ENCODE measurements around the gene TRIM29. TPM values are rescaled to one million over a fixed set of nuclear protein-coding genes. Genes with fewer than 3 reads are reported as not detected.

Gene TRIM29
- total and polyA plus RNA-seq, 2 donors, result 19.4 to 92.0 TPM

GRCh38 chr11:120095516-120095915 lies 42.4 kb downstream of the TRIM29 start:
- Histone ChIP-seq H3K27ac (ENCODE audit: low read depth in 1 of 2, low read length in 1 of 2) (no peak overlapping the region), H3K27me3 (ENCODE audit: control insufficient read depth in 2 of 2, insufficient read depth in 1 of 2, low read length in 1 of 2) (peaks cover 0 to 12% of the 10 kb centered on the region in 2 donors), H3K4me3 (ENCODE audit: low read length in 2 of 2) (no peak overlapping the region), H3K4me1 (ENCODE audit: control insufficient read depth in 2 of 2, insufficient read depth in 2 of 2, low read length in 2 of 2) (no peaks in the 10 kb centered on the region), H3K9me3 (ENCODE audit: control insufficient read depth in 2 of 2, insufficient read depth in 1 of 2, low read length in 1 of 2) (no peaks in the 10 kb centered on the region), H3K36me3 (ENCODE audit: control insufficient read depth in 2 of 2, insufficient read depth in 2 of 2, low read length in 1 of 2) (no peaks in the 10 kb centered on the region)
- 90% methylated on average over 3 of the region's 3 CpGs for WGBS
- no peak for DNase-seq (ENCODE audit: low read depth in 6 of 9, low spot score in 9 of 9)

DNA sequence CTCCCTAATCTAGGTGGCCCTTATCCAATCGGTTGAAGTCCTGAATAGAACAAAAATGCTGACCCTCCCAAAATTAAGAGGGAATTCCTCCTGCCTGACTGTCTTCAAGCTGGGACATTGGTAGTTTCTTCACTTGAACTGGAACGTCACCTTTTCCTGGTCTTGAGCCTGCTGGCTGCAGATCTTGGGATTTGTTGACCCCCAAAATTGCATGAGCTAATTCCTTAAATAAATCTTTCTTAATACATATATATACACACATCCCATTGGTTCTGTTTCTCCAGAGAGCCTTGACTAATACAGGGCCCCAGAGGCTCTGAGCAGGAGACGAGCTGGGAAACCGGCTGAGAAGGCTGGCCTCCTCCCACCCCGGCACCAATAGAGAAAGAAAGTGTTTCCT lies 46.2 kb downstream of the TRIM29 start:
- Histone ChIP-seq H3K27me3 (ENCODE audit: control insufficient read depth in 2 of 2, insufficient read depth in 1 of 2, low read length in 1 of 2) (peaks cover 0 to 7% of the 10 kb centered on the region in 2 donors), H3K4me1 (ENCODE audit: control insufficient read depth in 2 of 2, insufficient read depth in 2 of 2, low read length in 2 of 2) (no peaks in the 10 kb centered on the region), H3K4me3 (ENCODE audit: low read length in 2 of 2) (no peak overlapping the region), H3K27ac (ENCODE audit: low read depth in 1 of 2, low read length in 1 of 2) (no peak overlapping the region), H3K9me3 (ENCODE audit: control insufficient read depth in 2 of 2, insufficient read depth in 1 of 2, low read length in 1 of 2) (no peaks in the 10 kb centered on the region), H3K36me3 (ENCODE audit: control insufficient read depth in 2 of 2, insufficient read depth in 2 of 2, low read length in 1 of 2) (no peaks in the 10 kb centered on the region)
- 78% methylated on average over 5 of the region's 5 CpGs for WGBS
- no peak for DNase-seq (ENCODE audit: low read depth in 6 of 9, low spot score in 9 of 9)

DNA sequence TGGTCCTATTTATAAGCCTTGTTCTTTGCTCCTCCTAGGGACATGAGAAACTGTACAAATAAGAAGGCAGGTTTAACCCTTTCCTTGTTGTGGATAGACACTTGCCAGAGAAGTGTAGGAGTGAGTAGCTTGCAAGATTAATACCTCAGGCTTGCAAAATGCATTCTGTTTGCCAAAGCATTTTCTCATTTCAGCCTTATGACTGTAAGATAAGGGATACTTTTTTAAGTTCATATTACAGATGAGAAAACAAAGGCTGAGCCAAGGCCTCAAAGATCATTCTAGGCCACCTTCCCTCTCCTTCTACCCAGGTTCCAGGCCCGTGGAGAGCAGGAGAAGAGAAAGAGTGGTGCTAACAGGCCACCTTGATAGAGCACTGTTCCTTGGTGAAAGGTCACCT lies 46.8 kb downstream of the TRIM29 start:
- DNase-seq (ENCODE audit: low read depth in 6 of 9, low spot score in 9 of 9), result no peak
- Histone ChIP-seq H3K9me3 (ENCODE audit: control insufficient read depth in 2 of 2, insufficient read depth in 1 of 2, low read length in 1 of 2) (no peaks in the 10 kb centered on the region), H3K27me3 (ENCODE audit: control insufficient read depth in 2 of 2, insufficient read depth in 1 of 2, low read length in 1 of 2) (peaks cover 0 to 3% of the 10 kb centered on the region in 2 donors), H3K36me3 (ENCODE audit: control insufficient read depth in 2 of 2, insufficient read depth in 2 of 2, low read length in 1 of 2) (no peaks in the 10 kb centered on the region), H3K27ac (ENCODE audit: low read depth in 1 of 2, low read length in 1 of 2) (no peak overlapping the region), H3K4me1 (ENCODE audit: control insufficient read depth in 2 of 2, insufficient read depth in 2 of 2, low read length in 2 of 2) (no peaks in the 10 kb centered on the region), H3K4me3 (ENCODE audit: low read length in 2 of 2) (no peak overlapping the region)
- WGBS, result 93% methylated on average over 1 of the region's 1 CpG

DNA sequence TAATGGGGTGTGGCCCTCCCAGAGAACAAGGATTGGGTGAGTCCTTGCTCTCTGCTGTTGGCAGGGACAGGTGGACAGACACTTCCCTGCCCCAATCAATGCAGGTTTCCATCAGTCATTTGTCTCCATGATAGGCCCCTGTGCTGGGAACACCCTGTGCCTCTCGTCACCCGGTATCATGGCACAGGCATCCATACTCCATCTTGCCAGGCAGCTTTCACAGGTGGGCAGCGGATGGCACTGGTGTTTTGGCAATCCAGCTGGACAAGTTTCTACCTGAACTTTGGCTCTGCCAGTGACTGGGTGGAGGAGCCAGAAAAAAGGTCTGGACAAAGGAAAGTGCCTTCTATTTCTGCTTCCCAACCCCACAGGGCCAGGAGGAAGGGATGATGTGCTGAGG lies 47.5 kb downstream of the TRIM29 start:
- DNase-seq (ENCODE audit: low read depth in 6 of 9, low spot score in 9 of 9), result no peak
- 94% methylated on average over 3 of the region's 3 CpGs for WGBS
- H3K4me3 ChIP-seq (ENCODE audit: low read length in 2 of 2), result no peak overlapping the region
- H3K9me3 ChIP-seq (ENCODE audit: control insufficient read depth in 2 of 2, insufficient read depth in 1 of 2, low read length in 1 of 2), result no peaks in the 10 kb centered on the region
- no peak overlapping the region for H3K27ac ChIP-seq (ENCODE audit: low read depth in 1 of 2, low read length in 1 of 2)
- H3K4me1 ChIP-seq (ENCODE audit: control insufficient read depth in 2 of 2, insufficient read depth in 2 of 2, low read length in 2 of 2), result no peaks in the 10 kb centered on the region
- H3K27me3 ChIP-seq (ENCODE audit: control insufficient read depth in 2 of 2, insufficient read depth in 1 of 2, low read length in 1 of 2), result no peaks in the 10 kb centered on the region
- no peaks in the 10 kb centered on the region for H3K36me3 ChIP-seq (ENCODE audit: control insufficient read depth in 2 of 2, insufficient read depth in 2 of 2, low read length in 1 of 2)

DNA sequence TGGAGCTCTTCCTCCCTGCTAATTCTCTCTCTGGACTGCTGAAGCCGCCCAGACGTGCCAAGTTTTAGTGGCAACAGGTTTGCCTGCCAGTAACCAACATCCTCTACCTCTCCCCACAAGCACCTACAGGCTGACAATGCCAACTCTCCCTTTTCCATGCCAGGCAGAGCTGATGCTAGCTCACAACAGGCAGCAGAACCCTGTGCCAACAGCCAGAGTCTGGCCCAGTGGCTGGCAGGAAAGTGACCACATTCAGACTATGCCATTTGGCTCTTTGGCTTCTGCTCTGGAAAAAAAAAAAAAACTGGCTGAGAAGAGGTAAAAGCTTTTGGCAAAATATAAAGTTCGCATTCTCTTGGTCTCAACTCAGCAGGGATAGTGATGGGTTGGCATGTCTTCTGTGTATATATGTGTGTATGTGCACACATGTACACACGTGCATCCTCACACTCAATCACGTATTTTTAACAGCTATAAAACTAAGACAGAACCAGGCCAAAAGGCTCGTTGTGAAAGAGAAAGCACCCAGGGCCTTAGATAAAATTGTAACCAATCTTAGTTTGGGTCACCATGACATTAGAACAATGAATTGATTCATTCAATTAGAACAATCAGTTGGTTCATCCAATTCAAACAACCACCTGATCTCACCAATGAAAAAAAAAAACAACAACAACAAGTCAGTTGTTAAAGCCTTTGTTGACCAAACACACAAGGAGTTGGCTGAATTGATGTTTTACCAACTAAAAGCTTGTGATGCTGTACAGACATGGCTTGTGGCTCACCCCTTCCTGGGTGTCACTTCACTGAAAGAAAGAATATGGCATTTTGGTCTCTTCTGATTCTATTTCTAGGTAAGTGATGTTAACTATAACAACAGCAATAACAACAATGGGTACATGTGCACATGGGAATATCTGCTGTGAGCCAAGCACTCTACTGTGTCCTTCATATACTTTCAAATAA lies 48.6 kb downstream of the TRIM29 start:
- Histone ChIP-seq H3K9me3 (ENCODE audit: control insufficient read depth in 2 of 2, insufficient read depth in 1 of 2, low read length in 1 of 2) (no peaks in the 10 kb centered on the region), H3K4me1 (ENCODE audit: control insufficient read depth in 2 of 2, insufficient read depth in 2 of 2, low read length in 2 of 2) (no peaks in the 10 kb centered on the region), H3K36me3 (ENCODE audit: control insufficient read depth in 2 of 2, insufficient read depth in 2 of 2, low read length in 1 of 2) (no peaks in the 10 kb centered on the region), H3K27me3 (ENCODE audit: control insufficient read depth in 2 of 2, insufficient read depth in 1 of 2, low read length in 1 of 2) (no peaks in the 10 kb centered on the region), H3K4me3 (ENCODE audit: low read length in 2 of 2) (no peak overlapping the region), H3K27ac (ENCODE audit: low read depth in 1 of 2, low read length in 1 of 2) (no peak overlapping the region)
- 92% methylated on average over 6 of the region's 6 CpGs for WGBS
- no peak for DNase-seq (ENCODE audit: low read depth in 6 of 9, low spot score in 9 of 9)

DNA sequence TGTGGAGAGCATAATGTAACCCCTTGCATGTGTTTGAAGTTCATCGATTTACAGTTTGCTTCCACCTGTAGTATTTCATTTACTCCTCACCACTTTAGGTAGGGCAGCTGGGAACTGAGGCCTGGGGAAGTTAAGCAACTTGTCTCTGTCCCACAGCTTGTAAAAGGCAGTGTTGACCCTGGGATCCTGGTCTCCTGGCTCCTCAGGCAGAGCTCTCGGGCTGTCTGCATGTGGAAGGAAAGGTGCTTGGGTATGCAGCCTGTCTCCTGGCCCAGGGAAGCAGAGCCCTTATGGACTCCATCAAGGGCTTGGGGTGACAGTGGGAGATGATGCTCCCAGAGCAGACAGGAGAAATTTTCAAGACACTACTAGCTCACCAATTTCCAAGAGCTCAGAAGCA lies 49.9 kb downstream of the TRIM29 start:
- DNase-seq (ENCODE audit: low read depth in 6 of 9, low spot score in 9 of 9), result no peak
- WGBS, result 94% methylated on average over 2 of the region's 2 CpGs
- H3K9me3 ChIP-seq (ENCODE audit: control insufficient read depth in 2 of 2, insufficient read depth in 1 of 2, low read length in 1 of 2), result peaks cover 2 to 5% of the 10 kb centered on the region in 2 donors
- no peaks in the 10 kb centered on the region for H3K4me1 ChIP-seq (ENCODE audit: control insufficient read depth in 2 of 2, insufficient read depth in 2 of 2, low read length in 2 of 2)
- H3K4me3 ChIP-seq (ENCODE audit: low read length in 2 of 2), result no peak overlapping the region
- H3K27me3 ChIP-seq (ENCODE audit: control insufficient read depth in 2 of 2, insufficient read depth in 1 of 2, low read length in 1 of 2), result no peaks in the 10 kb centered on the region
- no peak overlapping the region for H3K27ac ChIP-seq (ENCODE audit: low read depth in 1 of 2, low read length in 1 of 2)
- no peaks in the 10 kb centered on the region for H3K36me3 ChIP-seq (ENCODE audit: control insufficient read depth in 2 of 2, insufficient read depth in 2 of 2, low read length in 1 of 2)

- Histone ChIP-seq H3K4me3 (ENCODE audit: low read length in 2 of 2) (no peak overlapping the region), H3K4me1 (ENCODE audit: control insufficient read depth in 2 of 2, insufficient read depth in 2 of 2, low read length in 2 of 2) (no peaks in the 10 kb centered on the region), H3K27me3 (ENCODE audit: control insufficient read depth in 2 of 2, insufficient read depth in 1 of 2, low read length in 1 of 2) (no peaks in the 10 kb centered on the region), H3K9me3 (ENCODE audit: control insufficient read depth in 2 of 2, insufficient read depth in 1 of 2, low read length in 1 of 2) (peaks cover 2 to 10% of the 10 kb centered on the region in 2 donors), H3K36me3 (ENCODE audit: control insufficient read depth in 2 of 2, insufficient read depth in 2 of 2, low read length in 1 of 2) (no peaks in the 10 kb centered on the region), H3K27ac (ENCODE audit: low read depth in 1 of 2, low read length in 1 of 2) (no peak overlapping the region)
- DNase-seq (ENCODE audit: low read depth in 6 of 9, low spot score in 9 of 9), result no peak
- WGBS, result 80% methylated on average over 9 of the region's 9 CpGs
Measured at GRCh38 chr11:120086651-120087050, 51.3 kb downstream of the TRIM29 start.

DNA sequence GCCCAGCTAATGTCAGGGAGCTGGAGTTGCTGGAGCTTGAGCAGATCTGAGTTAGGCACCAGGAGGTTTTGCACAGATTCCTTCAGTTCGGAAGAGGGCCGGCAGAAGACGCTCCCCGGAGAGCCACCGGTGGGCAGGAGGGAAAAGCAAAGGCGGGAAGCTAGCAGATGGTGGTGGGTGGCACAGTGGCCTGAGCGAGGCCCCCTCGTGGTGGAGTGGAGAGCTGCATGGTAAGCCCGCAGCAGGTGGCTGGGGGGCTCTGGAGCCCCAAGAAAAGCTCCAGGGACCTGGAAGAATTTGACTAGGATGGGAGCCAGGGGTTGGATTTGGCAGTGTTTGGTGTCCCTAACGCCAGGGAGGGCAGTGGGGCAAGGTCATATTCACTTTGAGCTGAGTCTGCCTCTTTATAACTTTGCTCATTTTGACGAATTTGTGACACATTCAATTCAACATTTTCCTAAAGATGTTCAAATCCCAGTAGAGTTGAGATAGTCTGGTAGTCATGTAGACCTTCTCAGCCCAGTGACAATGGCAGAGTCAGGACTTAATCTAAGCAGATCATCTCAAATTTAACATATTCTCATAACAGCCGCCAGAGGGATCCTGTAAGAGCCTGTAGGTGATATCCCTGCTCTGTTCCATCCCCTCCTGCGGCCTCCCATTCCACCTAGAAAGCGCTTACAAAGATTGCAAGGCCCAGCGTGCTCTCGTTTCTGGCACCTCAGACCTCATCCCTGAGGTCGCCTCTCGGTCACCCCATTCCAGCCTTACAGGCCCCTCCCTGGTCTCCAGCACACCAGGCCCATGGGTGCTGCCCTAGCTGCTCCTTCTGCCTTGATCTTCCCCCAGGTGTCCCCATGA lies 57.9 kb downstream of the TRIM29 start:
- Histone ChIP-seq H3K4me1 (ENCODE audit: control insufficient read depth in 2 of 2, insufficient read depth in 2 of 2, low read length in 2 of 2) (no peaks in the 10 kb centered on the region), H3K36me3 (ENCODE audit: control insufficient read depth in 2 of 2, insufficient read depth in 2 of 2, low read length in 1 of 2) (no peaks in the 10 kb centered on the region), H3K27ac (ENCODE audit: low read depth in 1 of 2, low read length in 1 of 2) (no peak overlapping the region), H3K27me3 (ENCODE audit: control insufficient read depth in 2 of 2, insufficient read depth in 1 of 2, low read length in 1 of 2) (no peaks in the 10 kb centered on the region), H3K9me3 (ENCODE audit: control insufficient read depth in 2 of 2, insufficient read depth in 1 of 2, low read length in 1 of 2) (peaks cover 2 to 14% of the 10 kb centered on the region in 2 donors), H3K4me3 (ENCODE audit: low read length in 2 of 2) (no peak overlapping the region)
- no peak for DNase-seq (ENCODE audit: low read depth in 6 of 9, low spot score in 9 of 9)
- 50% methylated on average over 18 of the region's 18 CpGs for WGBS

GRCh38 chr11:120078397-120078796 lies 59.5 kb downstream of the TRIM29 start:
- WGBS, result 77% methylated on average over 5 of the region's 5 CpGs
- no peaks in the 10 kb centered on the region for H3K27me3 ChIP-seq (ENCODE audit: control insufficient read depth in 2 of 2, insufficient read depth in 1 of 2, low read length in 1 of 2)
- no peak overlapping the region for H3K27ac ChIP-seq (ENCODE audit: low read depth in 1 of 2, low read length in 1 of 2)
- no peaks in the 10 kb centered on the region for H3K4me1 ChIP-seq (ENCODE audit: control insufficient read depth in 2 of 2, insufficient read depth in 2 of 2, low read length in 2 of 2)
- no peak for DNase-seq (ENCODE audit: low read depth in 6 of 9, low spot score in 9 of 9)
- H3K4me3 ChIP-seq (ENCODE audit: low read length in 2 of 2), result no peak overlapping the region
- no peaks in the 10 kb centered on the region for H3K36me3 ChIP-seq (ENCODE audit: control insufficient read depth in 2 of 2, insufficient read depth in 2 of 2, low read length in 1 of 2)
- peaks cover 0 to 8% of the 10 kb centered on the region in 2 donors for H3K9me3 ChIP-seq (ENCODE audit: control insufficient read depth in 2 of 2, insufficient read depth in 1 of 2, low read length in 1 of 2)

Measured in thymus (tissue), 11 donors.